GM21360 (cell line): ENCODE results near the gene HBG1.
"Not testable (repeated sequence)": the region's sequence is repeated elsewhere in the genome, so short reads cannot be mapped to it uniquely, and the experiment has no call there.

Source experiments
- ATAC-seq: cut with Tn5 transposase; IDR thresholded peaks from one replicate; pipeline ENCODE4 v1.9.1; 2021; ENCODE audit warnings: mild to moderate bottlenecking, moderate library complexity; ENCODE audit not compliant: unreplicated experiment

HBG1 gene

GRCh38 chr11:5249807-5250396 is at the start of gene HBG1:
Gene HBG1 (minus strand): TSS chr11:5249857. CDS start chr11:5249804, 53 bp downstream.
- ATAC-seq = not testable (repeated sequence)

DNA sequence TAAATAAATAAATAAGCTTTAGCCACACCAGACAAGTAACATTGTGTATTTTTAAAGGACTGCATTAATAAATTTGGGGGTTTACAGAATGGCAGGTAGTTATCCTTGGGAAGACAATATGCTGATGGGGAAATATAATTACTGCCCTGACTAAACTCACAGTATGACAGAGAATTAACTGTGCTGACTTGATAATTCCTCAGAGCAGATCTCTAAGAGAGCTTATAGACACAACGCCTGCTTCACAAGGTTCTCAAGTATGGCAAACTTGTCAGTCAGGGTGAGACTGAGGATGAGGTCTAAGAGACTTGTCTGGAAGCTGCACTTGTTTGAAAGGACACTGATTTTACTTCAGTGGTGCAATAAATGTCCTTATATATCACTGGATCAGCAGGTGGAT is 48.8 kb upstream of the HBG1 start:
- ATAC-seq = no peak

- ATAC-seq = no peak
Measured at GRCh38 chr11:5297721-5298323, 48.2 kb upstream of the HBG1 start.

DNA sequence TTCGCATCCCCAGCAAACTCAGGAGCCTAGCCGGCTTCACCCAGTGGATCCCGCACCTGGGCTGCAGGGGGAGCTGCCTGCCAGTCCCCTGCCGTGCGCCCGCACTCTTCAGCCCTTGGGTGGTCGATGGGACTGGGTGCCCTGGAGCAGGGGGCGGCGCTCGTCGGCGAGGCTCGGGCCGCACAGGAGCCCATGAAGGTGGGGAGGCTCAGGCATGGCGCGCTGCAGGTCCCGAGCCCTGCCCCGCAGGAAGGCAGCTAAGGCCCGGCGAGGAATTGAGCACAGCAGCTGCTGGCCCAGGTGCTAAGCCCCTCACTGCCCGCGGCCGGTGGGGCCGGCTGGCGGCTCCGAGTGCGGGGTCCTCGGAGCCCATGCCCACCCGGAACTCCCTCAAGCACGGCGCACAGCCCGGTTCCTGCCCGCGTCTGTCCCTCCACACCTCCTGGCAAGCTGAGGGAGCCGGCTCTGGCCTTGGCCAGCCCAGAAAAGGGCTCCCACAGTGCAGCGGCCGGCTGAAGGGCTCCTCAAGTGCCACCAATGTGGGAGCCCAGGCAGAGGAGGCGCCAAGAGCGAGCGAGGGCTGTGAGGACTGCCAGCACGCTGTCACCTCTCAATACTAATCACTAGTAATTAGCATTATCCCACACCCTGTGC is 44.8 kb upstream of the HBG1 start:
- ATAC-seq = not testable (repeated sequence)

- ATAC-seq = no peak
Measured at GRCh38 chr11:5293028-5293427, 43.4 kb upstream of the HBG1 start.

DNA sequence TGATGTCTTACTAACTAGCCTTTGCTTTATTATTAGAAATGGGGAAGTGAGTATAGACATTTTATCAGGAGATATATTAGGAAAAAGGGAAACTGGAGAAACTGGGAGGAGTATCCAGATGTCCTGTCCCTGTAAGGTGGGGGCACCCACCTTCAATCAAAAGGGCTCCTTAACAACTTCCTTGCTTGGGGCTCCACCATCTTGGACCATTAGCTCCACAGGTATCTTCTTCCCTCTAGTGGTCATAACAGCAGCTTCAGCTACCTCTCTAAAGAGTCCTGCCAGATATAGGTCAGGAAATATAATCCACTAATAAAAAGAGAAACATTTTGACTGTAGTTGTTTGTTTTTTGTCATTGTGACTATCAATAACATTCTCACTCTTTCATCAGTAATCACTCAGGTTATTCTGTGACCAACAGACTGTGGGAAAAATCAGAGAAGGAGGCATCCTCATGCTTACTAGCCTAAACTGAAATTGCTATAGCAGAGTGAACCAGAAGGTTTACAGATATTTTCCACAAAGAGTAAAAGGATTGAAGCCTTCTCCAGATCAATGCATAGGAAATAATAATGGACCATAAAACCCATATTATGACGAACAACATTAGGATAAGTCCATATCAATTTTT is 41.7 kb upstream of the HBG1 start:
- ATAC-seq = peak; percentile 92

GRCh38 chr11:5290106-5290505 is 40.4 kb upstream of the HBG1 start:
- ATAC-seq = no peak

- ATAC-seq = no peak
Measured at GRCh38 chr11:5289696-5290095, 40.0 kb upstream of the HBG1 start.

GRCh38 chr11:5288906-5289550 is 39.4 kb upstream of the HBG1 start:
- no peak for ATAC-seq

DNA sequence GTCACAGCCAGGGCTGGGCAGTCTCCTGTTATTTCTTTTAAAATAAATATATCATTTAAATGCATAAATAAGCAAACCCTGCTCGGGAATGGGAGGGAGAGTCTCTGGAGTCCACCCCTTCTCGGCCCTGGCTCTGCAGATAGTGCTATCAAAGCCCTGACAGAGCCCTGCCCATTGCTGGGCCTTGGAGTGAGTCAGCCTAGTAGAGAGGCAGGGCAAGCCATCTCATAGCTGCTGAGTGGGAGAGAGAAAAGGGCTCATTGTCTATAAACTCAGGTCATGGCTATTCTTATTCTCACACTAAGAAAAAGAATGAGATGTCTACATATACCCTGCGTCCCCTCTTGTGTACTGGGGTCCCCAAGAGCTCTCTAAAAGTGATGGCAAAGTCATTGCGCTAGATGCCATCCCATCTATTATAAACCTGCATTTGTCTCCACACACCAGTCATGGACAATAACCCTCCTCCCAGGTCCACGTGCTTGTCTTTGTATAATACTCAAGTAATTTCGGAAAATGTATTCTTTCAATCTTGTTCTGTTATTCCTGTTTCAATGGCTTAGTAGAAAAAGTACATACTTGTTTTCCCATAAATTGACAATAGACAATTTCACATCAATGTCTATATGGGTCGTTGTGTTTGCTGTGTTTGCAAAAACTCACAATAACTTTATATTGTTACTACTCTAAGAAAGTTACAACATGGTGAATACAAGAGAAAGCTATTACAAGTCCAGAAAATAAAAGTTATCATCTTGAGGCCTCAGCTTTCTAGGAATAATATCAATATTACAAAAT is 38.6 kb upstream of the HBG1 start:
- ATAC-seq = no peak

GRCh38 chr11:5286901-5287300 is 37.2 kb upstream of the HBG1 start:
- ATAC-seq = no peak

DNA sequence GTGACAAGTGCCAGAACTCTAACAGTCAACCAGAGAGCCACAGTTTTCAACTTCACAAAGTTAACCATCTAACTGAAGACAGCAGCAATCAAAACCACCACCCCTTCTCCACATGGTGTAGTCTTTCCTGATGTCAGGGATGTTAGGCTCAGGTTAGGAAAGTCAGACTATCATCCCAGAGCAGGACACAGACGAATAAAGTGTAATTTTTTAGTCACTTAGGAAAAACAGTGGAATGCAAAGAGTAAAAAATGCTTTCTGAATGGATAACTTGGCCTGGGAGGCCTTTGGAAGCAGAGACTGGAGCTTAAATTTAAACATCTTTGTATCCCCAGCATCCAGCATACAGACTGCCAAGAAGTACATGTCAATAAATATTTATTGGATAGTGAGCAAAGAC is 36.7 kb upstream of the HBG1 start:
- no peak for ATAC-seq

GRCh38 chr11:5285703-5286340 is 36.2 kb upstream of the HBG1 start:
- no peak for ATAC-seq

- no peak for ATAC-seq
Measured at GRCh38 chr11:5284637-5285036, 35.0 kb upstream of the HBG1 start.

DNA sequence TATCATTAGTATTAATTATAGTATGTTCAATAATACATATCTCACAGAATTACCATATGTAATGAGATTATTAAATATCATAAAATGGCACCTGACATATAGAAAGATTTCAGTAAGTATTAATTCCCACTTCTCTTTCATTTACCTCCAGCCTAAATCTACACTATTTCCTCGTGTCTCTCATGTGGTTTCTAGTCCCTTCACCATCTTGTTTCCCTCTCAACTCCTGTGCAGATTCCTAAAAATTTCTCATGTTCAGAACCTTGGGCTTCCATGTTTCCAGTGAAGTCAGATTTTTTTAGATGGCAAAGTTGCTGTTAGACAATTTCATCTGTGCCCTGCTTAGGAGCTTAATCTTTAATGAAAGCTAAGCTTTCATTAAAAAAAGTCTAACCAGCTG is 34.2 kb upstream of the HBG1 start:
- ATAC-seq = no peak

DNA sequence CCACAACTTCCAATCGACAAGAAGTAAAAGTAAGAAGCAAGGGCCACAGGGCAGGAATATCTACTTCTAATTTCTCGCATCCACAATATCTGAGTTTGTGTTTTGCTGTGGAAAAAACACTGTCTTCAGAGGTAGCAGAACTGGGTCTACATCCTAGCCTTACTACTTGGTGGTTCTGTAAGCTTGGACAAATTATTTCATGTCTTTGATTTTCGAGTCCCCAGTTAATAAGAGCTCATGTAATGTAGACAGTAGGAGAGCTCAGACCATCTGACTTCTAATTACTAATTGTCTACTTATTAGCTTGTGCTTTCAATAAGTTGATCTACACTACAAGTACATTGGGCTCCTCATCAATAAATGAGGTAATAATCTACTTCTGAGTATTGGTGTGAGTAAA is 33.4 kb upstream of the HBG1 start:
- no peak for ATAC-seq

DNA sequence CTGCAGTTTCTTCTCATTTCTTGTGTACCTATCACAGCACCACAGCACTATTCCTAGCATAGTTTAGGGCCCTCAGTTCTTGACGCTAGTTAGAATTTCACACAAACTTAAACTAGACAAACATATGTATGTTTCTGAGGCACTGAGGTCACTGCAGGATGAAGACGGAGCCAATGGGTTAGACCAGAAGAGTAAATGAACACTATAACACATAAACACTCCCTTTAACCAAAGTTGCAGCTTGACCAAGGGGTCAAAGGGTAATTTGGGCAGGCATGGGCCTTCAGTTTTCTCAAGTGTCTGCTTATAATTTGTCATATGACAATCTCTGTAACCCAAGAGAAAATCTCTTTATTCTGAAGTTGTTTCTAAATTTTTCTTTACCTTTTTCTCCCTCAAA is 33.0 kb upstream of the HBG1 start:
- ATAC-seq = no peak

GRCh38 chr11:5281596-5281995 is 31.9 kb upstream of the HBG1 start:
- ATAC-seq = no peak

GRCh38 chr11:5280582-5281102 is 31.0 kb upstream of the HBG1 start:
- ATAC-seq = peak; percentile 96

DNA sequence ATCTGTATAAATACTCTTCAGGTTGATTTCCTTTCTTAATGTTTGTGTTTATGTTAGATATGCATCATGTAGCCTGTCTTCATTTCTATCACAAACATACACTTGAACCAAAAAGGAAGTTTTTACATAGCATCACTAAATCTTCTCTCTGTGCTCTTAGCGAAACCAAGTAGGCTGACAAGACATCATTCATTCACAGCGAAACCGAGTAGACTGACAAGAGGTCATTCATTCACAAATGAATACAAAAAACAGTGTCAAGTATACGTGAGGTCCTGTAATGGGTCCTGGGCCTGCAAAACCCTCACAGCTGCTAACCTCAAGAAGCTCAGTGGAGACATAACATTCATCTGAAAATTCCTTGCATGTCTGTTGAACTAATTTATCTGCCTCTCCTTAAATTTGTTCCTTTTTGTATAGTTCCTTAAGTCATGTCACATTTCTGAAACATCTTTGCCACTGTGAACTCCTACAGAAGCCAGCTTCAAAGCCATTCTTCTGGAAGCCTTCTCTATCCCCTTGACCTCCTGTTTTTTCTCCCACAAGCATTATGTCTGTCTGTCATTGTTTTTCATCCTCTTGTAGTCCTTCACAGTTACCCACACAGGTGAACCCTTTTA is 29.9 kb upstream of the HBG1 start:
- ATAC-seq = no peak
